Endothelial cell (in vitro differentiated cells): ENCODE data around the gene OR2V1. TPM values are rescaled to one million over a fixed set of nuclear protein-coding genes. Genes with fewer than 3 reads are reported as not detected.
"Not testable (repeated sequence)": the region's sequence is repeated elsewhere in the genome, so short reads cannot be mapped to it uniquely, and the experiment has no call there.

ENCODE experiments used
- DNase-seq: peaks from one replicate; pipeline ENCODE4 v3.0.0; 2021; ENCODE audit warnings: low spot score
- H3K27ac Mint-ChIP-seq: one replicate; pipeline ENCODE4 v1.8.0; 2021; ENCODE audit warnings: mixed read lengths, inconsistent platforms; ENCODE audit not compliant: unreplicated experiment
- H3K27me3 Mint-ChIP-seq: one replicate; pipeline ENCODE4 v1.8.0; 2021; ENCODE audit warnings: mild to moderate bottlenecking, moderate library complexity, mixed read lengths, inconsistent platforms; ENCODE audit not compliant: unreplicated experiment
- H3K36me3 Mint-ChIP-seq: one replicate; pipeline ENCODE4 v1.8.0; 2021; ENCODE audit warnings: mild to moderate bottlenecking, low read depth, mixed read lengths, inconsistent platforms; ENCODE audit not compliant: unreplicated experiment
- H3K4me1 Mint-ChIP-seq: one replicate; pipeline ENCODE4 v1.8.0; 2021; ENCODE audit warnings: mild to moderate bottlenecking, mixed read lengths, inconsistent platforms; ENCODE audit not compliant: unreplicated experiment
- H3K4me3 Mint-ChIP-seq: one replicate; pipeline ENCODE4 v1.8.0; 2021; ENCODE audit warnings: mild to moderate bottlenecking, mixed read lengths, inconsistent platforms; ENCODE audit not compliant: unreplicated experiment
- H3K9me3 Mint-ChIP-seq: one replicate; pipeline ENCODE4 v1.8.0; 2021; ENCODE audit warnings: mixed read lengths, inconsistent platforms; ENCODE audit not compliant: unreplicated experiment
- total RNA-seq: library from RNA; stranded (reverse); fragmentation: NEBNext Ultra II Directional; extraction: Animal tissue kit (Norgen Biotek cat#: 25700); gene quantifications from one replicate; pipeline ENCODE4 v1.2.1, GENCODE V29; 2021; ENCODE audit not compliant: unreplicated experiment
- TF ChIP-seq, protein P1 (sequence below): fragments of 200-600 bp; sonication (generic); IDR thresholded peaks from one replicate; pipeline ENCODE4 v1.5.0; 2021; ENCODE audit warnings: antibody characterized with exemption; ENCODE audit not compliant: unreplicated experiment

OR2V1 gene
- total RNA-seq, 1 donor from 2014 or later, result not detected

GRCh38 chr5:181099602-181100086 is 31.3 kb downstream of the OR2V1 start:
- TF ChIP-seq, protein P1, sequence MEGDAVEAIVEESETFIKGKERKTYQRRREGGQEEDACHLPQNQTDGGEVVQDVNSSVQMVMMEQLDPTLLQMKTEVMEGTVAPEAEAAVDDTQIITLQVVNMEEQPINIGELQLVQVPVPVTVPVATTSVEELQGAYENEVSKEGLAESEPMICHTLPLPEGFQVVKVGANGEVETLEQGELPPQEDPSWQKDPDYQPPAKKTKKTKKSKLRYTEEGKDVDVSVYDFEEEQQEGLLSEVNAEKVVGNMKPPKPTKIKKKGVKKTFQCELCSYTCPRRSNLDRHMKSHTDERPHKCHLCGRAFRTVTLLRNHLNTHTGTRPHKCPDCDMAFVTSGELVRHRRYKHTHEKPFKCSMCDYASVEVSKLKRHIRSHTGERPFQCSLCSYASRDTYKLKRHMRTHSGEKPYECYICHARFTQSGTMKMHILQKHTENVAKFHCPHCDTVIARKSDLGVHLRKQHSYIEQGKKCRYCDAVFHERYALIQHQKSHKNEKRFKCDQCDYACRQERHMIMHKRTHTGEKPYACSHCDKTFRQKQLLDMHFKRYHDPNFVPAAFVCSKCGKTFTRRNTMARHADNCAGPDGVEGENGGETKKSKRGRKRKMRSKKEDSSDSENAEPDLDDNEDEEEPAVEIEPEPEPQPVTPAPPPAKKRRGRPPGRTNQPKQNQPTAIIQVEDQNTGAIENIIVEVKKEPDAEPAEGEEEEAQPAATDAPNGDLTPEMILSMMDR, result no peak
- no peaks in the 10 kb centered on the region for H3K36me3 Mint-ChIP-seq
- H3K9me3 Mint-ChIP-seq, result no peaks in the 10 kb centered on the region
- peaks cover 6% of the 10 kb centered on the region for H3K4me1 Mint-ChIP-seq
- peaks cover 14% of the 10 kb centered on the region for H3K27me3 Mint-ChIP-seq
- no peak overlapping the region for H3K4me3 Mint-ChIP-seq
- DNase-seq, result no peak
- H3K27ac Mint-ChIP-seq, result peak overlapping the region; percentile 43

DNA sequence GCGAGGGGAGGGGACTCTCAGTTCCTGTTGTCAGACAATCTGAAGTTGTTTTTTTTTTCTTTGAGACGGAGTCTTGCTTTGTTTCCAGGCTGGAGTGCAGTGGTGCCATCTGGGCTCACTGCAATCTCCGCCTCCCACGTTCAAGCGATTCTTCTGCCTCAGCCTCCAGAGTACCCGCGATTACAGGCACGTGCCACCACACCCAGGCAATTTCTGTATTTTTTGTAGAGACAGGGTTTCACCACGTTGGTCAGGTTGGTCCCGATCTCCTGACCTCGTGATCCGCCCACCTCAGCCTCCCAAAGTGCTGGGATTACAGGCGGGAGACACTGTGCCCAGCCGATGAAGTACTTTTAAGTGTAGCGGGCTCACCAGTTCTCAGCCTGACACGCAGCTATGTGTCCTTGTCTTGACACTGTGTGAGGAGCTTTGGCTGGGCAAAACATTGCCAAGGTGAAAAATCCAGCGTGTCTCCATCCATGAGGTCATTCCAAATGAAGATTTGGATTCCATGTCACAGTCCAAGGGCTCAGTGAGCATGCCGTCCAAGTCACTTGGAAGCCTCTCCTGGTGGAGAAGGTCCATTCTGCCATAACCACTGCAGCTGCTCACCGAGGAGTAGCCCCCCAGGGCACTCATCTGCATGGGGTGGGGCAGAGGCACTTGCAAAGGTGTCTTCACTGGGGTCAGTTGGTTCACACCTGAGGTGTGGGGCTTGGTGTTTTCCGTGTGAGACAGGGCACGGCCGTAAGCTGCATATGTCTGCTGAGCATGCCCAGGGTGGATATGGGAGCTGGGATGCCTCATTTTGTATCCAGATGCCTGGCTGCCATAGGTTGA is 32.0 kb downstream of the OR2V1 start:
- Mint-ChIP-seq H3K4me3 (no peak overlapping the region), H3K36me3 (no peaks in the 10 kb centered on the region), H3K4me1 (peaks cover 2% of the 10 kb centered on the region), H3K9me3 (no peaks in the 10 kb centered on the region), H3K27ac (no peak overlapping the region), H3K27me3 (peaks cover 12% of the 10 kb centered on the region)
- TF ChIP-seq, protein P1, result no peak
- DNase-seq, result no peak

DNA sequence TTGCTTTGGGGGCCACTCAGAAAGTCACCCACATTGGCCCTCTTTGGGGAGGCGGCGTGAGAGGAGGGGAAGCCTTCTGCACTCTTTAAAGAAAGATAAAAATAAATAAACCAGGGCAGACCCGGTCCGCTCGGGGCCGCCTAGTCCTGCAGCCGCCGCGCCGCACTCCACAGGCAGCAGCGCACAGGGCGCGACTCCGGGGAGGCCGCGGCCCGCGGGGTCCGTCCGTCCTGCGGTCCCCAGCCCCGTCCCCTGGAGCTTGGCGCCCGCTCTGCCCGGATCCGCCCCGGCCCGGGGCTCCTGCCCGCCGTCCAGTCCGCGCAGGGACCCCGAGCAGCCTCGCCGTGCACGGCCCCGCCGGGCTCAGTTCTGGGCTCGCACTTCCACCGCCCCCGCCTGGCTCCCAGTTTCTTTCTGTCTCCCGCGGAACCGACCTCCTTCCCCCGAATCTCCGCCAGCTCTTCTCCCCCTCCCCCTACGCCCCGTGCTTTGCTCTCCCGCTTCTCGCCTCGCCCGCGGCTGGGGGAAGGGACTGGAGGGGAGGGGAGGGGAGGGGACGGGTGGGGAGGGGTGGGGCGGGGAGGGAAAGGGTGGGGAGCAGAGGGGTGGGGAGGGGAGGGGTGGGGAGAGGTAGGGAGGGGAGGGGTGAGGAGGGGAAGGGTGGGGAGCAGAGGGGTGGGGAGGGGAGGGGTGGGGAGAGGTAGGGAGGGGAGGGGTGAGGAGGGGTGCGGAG is 33.0 kb downstream of the OR2V1 start:
- H3K27me3 Mint-ChIP-seq, result peaks cover 12% of the 10 kb centered on the region
- H3K4me1 Mint-ChIP-seq, H3K36me3 Mint-ChIP-seq, H3K4me3 Mint-ChIP-seq, H3K9me3 Mint-ChIP-seq, DNase-seq, H3K27ac Mint-ChIP-seq: not testable (repeated sequence)

DNA sequence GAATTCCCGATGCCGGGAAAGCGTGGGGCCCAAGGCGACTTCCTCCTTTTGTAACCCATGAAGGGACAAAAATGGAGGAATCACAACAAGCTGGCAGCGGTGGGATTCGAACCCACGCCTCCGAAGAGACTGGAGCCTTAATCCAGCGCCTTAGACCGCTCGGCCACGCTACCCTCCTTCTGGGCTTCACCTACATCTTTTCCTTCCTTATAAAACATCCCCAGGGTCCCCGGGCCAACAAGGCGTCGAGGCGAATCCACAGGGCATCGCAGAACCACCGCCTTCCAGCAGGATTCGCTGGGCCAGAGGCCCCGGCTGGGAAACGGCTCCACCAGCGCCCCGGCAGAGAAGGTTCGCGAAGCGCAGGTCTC is 33.6 kb downstream of the OR2V1 start:
- DNase-seq, H3K4me1 Mint-ChIP-seq, H3K9me3 Mint-ChIP-seq, H3K36me3 Mint-ChIP-seq, H3K4me3 Mint-ChIP-seq, H3K27ac Mint-ChIP-seq: not testable (repeated sequence)
- H3K27me3 Mint-ChIP-seq, result peaks cover 13% of the 10 kb centered on the region

- H3K36me3 Mint-ChIP-seq, H3K4me3 Mint-ChIP-seq, H3K27ac Mint-ChIP-seq, H3K4me1 Mint-ChIP-seq, H3K9me3 Mint-ChIP-seq, DNase-seq: not testable (repeated sequence)
- H3K27me3 Mint-ChIP-seq, result peaks cover 15% of the 10 kb centered on the region
Measured at GRCh38 chr5:181096721-181097382, 34.1 kb downstream of the OR2V1 start.

DNA sequence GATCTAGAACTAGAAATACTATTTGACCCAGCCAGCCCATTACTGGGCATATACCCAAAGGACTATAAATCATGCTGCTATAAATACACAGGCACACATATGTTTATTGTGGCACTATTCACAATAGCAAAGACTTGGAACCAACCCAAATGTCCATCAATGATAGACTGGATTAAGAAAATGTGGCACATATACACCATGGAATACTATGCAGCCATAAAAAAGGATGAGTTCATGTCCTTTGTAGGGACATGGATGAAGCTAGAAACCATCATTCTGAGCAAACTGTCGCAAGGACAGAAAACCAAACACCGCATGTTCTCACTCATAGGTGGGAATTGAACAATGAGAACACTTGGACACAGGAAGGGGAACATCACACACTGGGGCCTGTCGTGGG is 35.8 kb downstream of the OR2V1 start:
- not testable (repeated sequence) for H3K4me1 Mint-ChIP-seq, DNase-seq, H3K27ac Mint-ChIP-seq, H3K4me3 Mint-ChIP-seq, H3K9me3 Mint-ChIP-seq, H3K36me3 Mint-ChIP-seq
- H3K27me3 Mint-ChIP-seq, result peaks cover 12% of the 10 kb centered on the region
